ENCODE results near the gene PTPRZ1. TPM values are rescaled to one million over a fixed set of nuclear protein-coding genes. Genes with fewer than 3 reads are reported as not detected.

PTPRZ1 gene
- total RNA-seq, 1 experiment from 2014 or later: 0.58 TPM

DNA sequence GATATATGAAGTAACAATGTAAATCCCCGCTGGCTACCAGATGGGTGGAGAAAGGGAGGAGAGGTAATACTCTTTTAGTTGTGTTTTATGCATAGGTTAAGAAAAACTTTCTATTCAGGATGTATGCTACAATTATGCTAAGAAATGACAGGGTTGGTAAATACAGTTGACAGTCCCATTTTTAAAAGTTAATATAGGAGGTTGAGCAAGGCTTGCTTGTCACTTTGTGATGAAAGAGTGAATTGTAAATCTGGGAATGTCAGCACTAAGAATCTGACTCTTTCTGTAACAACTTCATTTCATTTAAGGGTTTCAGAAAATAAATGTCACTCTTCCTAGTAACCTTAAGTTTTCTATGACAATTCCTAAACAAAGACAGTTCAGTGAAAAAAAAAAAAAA lies 59.8 kb downstream of the PTPRZ1 start:
- Histone ChIP-seq H3K4me1 (ENCODE audit: insufficient read depth, low read length, poor library complexity, severe bottlenecking) (no peaks in the 10 kb centered on the region), H3K9me3 (ENCODE audit: low read depth, low read length, poor library complexity, severe bottlenecking) (no peaks in the 10 kb centered on the region), H3K4me3 (ENCODE audit: low read depth, low read length, poor library complexity, severe bottlenecking) (no peak overlapping the region), H3K27me3 (replicated peaks; ENCODE audit: insufficient read depth, low read depth, low read length, poor library complexity) (no peaks in the 10 kb centered on the region), H3K27ac (ENCODE audit: low read depth, low read length, poor library complexity, severe bottlenecking) (no peak overlapping the region), H3K36me3 (ENCODE audit: insufficient read depth, low read length, poor library complexity, severe bottlenecking) (no peaks in the 10 kb centered on the region)
- no peak for TF ChIP-seq EZH2 (IDR thresholded peaks at IDR 0.05; ENCODE audit: borderline replicate concordance, low read depth, low read length, poor library complexity, severe bottlenecking)
- TF ChIP-seq, protein P1, sequence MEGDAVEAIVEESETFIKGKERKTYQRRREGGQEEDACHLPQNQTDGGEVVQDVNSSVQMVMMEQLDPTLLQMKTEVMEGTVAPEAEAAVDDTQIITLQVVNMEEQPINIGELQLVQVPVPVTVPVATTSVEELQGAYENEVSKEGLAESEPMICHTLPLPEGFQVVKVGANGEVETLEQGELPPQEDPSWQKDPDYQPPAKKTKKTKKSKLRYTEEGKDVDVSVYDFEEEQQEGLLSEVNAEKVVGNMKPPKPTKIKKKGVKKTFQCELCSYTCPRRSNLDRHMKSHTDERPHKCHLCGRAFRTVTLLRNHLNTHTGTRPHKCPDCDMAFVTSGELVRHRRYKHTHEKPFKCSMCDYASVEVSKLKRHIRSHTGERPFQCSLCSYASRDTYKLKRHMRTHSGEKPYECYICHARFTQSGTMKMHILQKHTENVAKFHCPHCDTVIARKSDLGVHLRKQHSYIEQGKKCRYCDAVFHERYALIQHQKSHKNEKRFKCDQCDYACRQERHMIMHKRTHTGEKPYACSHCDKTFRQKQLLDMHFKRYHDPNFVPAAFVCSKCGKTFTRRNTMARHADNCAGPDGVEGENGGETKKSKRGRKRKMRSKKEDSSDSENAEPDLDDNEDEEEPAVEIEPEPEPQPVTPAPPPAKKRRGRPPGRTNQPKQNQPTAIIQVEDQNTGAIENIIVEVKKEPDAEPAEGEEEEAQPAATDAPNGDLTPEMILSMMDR (conservative IDR thresholded peaks at IDR 0.05; ENCODE audit: low read depth, low read length): no peak
- ChIA-PET POLR2A (ENCODE audit: low non-redundant PET) (no interaction called here), CTCF (no interaction called here)
- no peak for DNase-seq (ENCODE audit: low spot score)
- no TSS peak for BruUV-seq (replicated peaks)
- intact Hi-C loops (cut with micrococcal nuclease; ENCODE audit: unreplicated experiment): no loop called here

DNA sequence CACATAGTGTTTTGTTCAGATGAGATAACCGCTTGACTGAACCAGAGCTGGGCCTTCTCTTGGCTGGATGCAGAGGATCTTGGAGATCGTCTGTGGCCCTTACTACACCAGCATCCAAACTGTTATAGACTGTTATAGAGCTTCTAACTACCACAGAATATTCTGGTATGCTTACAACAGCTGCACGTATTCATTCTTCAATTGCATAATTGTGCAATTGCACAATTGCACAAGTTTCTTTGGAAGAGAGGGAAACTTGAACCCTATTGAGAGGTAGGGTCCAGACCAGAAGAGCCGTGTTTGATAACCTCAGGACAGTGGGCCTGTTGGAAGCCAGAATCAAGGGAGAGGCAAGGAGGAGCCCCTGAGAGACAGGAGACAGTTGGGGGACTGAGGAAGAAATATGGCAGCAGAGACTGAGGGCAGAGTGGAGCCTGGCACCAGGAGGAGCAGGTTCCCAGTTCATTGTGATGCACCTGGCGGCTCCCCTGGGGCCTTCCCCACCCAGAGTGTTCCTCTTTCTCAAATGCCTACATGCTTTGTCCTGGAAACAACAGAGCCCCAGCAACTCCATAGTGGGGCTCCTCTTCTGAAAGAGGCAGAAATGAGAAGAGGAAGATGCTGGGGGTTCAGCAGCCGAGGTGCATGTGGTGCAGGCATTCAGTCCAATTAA lies 64.1 kb downstream of the PTPRZ1 start:
- POLR2A ChIA-PET (ENCODE audit: low non-redundant PET): no interaction called here
- no peak overlapping the region for H3K27ac ChIP-seq (ENCODE audit: low read depth, low read length, poor library complexity, severe bottlenecking)
- peaks cover 4% of the 10 kb centered on the region for H3K27me3 ChIP-seq (replicated peaks; ENCODE audit: insufficient read depth, low read depth, low read length, poor library complexity)
- H3K9me3 ChIP-seq (ENCODE audit: low read depth, low read length, poor library complexity, severe bottlenecking): no peaks in the 10 kb centered on the region
- H3K4me1 ChIP-seq (ENCODE audit: insufficient read depth, low read length, poor library complexity, severe bottlenecking): no peaks in the 10 kb centered on the region
- H3K36me3 ChIP-seq (ENCODE audit: insufficient read depth, low read length, poor library complexity, severe bottlenecking): no peaks in the 10 kb centered on the region
- no peak for DNase-seq (ENCODE audit: low spot score)
- no TSS peak for BruUV-seq (replicated peaks)
- no peak for TF ChIP-seq EZH2 (IDR thresholded peaks at IDR 0.05; ENCODE audit: borderline replicate concordance, low read depth, low read length, poor library complexity, severe bottlenecking)
- TF ChIP-seq, protein P1 (conservative IDR thresholded peaks at IDR 0.05; ENCODE audit: low read depth, low read length): no peak
- intact Hi-C loops (cut with micrococcal nuclease; ENCODE audit: unreplicated experiment): no loop called here
- CTCF ChIA-PET: no interaction called here
- no peak overlapping the region for H3K4me3 ChIP-seq (ENCODE audit: low read depth, low read length, poor library complexity, severe bottlenecking)

DNA sequence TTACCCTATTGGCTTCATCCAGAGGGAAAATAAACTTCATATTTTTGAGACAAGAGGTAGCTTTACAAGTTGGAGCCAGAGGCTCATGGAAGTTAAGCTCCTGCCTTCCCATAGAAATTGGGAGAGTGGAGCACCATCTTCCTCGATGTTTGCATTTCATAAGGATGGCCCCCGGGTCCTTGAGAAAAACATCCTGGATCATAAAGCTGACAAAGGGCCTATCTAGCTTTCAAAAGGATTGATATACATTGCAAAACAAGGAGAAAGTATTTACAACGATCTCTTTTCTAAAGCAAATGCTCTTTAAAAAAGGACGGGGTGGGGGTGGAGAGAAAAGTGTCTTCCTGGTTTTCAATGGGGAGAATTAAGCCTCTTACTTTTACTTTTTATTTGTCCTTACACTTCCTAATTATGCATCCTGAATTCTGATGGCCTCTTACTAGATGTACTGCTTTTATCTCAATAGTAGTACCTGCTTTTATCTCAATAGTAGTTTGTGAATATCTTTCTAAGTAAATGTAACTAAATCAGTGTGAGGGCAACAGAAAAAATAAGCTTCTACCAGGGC lies 65.6 kb downstream of the PTPRZ1 start:
- POLR2A ChIA-PET (ENCODE audit: low non-redundant PET): no interaction called here
- Histone ChIP-seq H3K4me3 (ENCODE audit: low read depth, low read length, poor library complexity, severe bottlenecking) (no peak overlapping the region), H3K4me1 (ENCODE audit: insufficient read depth, low read length, poor library complexity, severe bottlenecking) (no peaks in the 10 kb centered on the region), H3K27ac (ENCODE audit: low read depth, low read length, poor library complexity, severe bottlenecking) (no peak overlapping the region), H3K9me3 (ENCODE audit: low read depth, low read length, poor library complexity, severe bottlenecking) (no peaks in the 10 kb centered on the region), H3K36me3 (ENCODE audit: insufficient read depth, low read length, poor library complexity, severe bottlenecking) (no peaks in the 10 kb centered on the region), H3K27me3 (replicated peaks; ENCODE audit: insufficient read depth, low read depth, low read length, poor library complexity) (peaks cover 4% of the 10 kb centered on the region)
- no peak for DNase-seq (ENCODE audit: low spot score)
- intact Hi-C loops (cut with micrococcal nuclease; ENCODE audit: unreplicated experiment): no loop called here
- CTCF ChIA-PET: no interaction called here
- BruUV-seq (replicated peaks): no TSS peak
- no peak for TF ChIP-seq EZH2 (IDR thresholded peaks at IDR 0.05; ENCODE audit: borderline replicate concordance, low read depth, low read length, poor library complexity, severe bottlenecking)
- TF ChIP-seq, protein P1 (conservative IDR thresholded peaks at IDR 0.05; ENCODE audit: low read depth, low read length): no peak

Data from A673 (cell line).